ENCODE measurements around the gene YPEL1.

The YPEL1 gene, protein sequence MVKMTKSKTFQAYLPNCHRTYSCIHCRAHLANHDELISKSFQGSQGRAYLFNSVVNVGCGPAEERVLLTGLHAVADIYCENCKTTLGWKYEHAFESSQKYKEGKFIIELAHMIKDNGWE

DNA sequence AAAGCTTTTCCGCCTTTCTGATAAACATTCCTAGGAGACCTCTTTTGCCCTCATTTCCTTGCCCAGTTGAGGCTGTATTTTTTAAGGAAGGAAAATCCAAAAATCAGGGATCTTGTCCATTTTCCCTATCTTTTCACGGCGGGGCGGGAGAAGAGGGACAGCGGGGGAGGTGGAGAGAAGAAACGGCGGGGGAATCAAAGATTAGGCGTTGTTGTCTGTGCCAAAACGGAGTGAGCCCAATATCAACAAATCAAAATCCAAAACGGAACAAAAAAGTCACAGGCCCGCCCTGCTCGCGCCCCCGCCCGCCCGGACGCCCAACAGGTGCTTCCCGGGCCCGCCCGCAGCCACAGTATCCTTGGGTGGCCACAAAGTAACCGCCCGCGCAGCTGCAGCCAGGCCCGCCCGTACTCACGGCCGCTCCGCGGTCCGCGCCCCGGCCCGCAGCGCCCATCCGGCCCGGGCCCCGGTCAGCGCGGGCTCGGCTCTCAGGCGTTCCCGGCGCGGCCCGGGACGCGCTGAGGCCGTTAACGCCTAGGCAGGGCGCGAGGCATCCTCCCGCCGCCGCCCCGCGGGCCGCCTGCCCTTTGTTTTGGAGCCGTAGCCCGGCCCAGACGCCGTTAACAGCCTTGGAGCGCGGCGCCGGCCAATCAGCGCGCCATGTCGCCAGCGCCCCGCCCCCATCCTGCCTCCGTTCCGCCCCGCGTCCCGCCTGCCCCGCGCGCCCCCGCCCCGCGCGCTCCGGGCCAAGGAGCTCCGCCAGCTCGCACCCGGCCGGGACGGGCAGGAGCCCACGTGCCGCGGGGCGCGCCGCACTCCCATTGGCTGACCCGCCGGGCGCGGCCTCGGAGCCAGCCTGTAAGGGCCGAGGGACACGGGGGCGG is at the start of gene YPEL1:
Gene YPEL1 (minus strand): TSS at position 595 of the 884 bp plus-strand sequence. CDS start 25,050 bp downstream, outside the sequence.
- peak; percentile 84 to 87 for DNase-seq (ENCODE audit: low read depth in 2 of 2)

- DNase-seq (ENCODE audit: low read depth in 2 of 2) = no peak
These were observed 44.7 kb upstream of the YPEL1 start for GRCh38 chr22:21780259-21780658.

GRCh38 chr22:21779444-21779843 is 43.9 kb upstream of the YPEL1 start:
- no peak for DNase-seq (ENCODE audit: low read depth in 2 of 2)

GRCh38 chr22:21778705-21779363 is 43.2 kb upstream of the YPEL1 start:
- DNase-seq (ENCODE audit: low read depth in 2 of 2) = no peak

- DNase-seq (ENCODE audit: low read depth in 2 of 2) = no peak
These were observed 36.0 kb upstream of the YPEL1 start for GRCh38 chr22:21771631-21771976.

DNA sequence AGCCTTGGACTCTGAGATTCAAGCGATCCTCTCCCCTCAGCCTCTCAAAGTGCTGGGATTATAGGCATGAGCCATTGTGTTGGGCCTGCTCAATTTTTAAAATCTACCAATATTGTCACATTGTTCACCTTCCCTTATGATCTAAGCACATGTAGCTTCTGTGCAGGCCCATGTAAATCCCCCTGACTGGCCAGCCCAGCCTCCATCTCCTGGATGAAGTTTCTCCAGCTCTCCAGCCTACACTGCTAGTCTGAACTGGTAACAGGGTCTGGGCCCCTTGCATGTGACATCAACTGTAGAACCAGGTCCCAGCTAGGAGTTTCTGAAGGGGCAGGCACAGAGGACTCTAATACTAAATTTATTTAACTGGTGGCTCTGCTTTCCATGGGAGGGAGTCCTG is 32.8 kb upstream of the YPEL1 start:
- DNase-seq (ENCODE audit: low read depth in 2 of 2) = no peak

- peak in 1 of 2 experiments; percentile 45 for DNase-seq (ENCODE audit: low read depth in 2 of 2)
These were observed 31.3 kb upstream of the YPEL1 start for GRCh38 chr22:21766691-21767462.

GRCh38 chr22:21765909-21766529 is 30.4 kb upstream of the YPEL1 start:
- no peak for DNase-seq (ENCODE audit: low read depth in 2 of 2)

GRCh38 chr22:21764038-21764804 is 28.6 kb upstream of the YPEL1 start:
- peak in 1 of 2 experiments; percentile 20 for DNase-seq (ENCODE audit: low read depth in 2 of 2)

GRCh38 chr22:21762712-21763581 is 27.4 kb upstream of the YPEL1 start:
- DNase-seq (ENCODE audit: low read depth in 2 of 2) = peak in 1 of 2 experiments; percentile 28

- no peak for DNase-seq (ENCODE audit: low read depth in 2 of 2)
These were observed 26.5 kb upstream of the YPEL1 start for GRCh38 chr22:21761994-21762680.

DNA sequence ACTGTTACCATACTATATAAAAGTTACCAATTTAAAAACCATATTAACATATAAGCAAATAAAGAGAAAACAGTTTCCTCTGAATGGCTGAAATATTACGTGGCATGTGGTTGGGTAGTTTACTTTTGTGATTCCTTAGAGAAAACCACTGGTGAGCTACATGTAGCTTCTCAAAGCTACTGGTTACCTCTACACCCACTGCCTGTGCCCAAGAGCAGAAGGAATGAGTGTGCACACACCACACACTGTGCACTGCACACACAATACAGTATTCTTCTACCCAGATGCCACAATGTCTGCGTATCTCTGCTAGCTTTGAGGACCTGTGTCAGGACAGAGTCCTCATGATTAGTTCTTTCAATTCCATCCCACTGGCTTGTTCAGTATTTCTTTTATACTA is 25.5 kb upstream of the YPEL1 start:
- no peak for DNase-seq (ENCODE audit: low read depth in 2 of 2)

DNA sequence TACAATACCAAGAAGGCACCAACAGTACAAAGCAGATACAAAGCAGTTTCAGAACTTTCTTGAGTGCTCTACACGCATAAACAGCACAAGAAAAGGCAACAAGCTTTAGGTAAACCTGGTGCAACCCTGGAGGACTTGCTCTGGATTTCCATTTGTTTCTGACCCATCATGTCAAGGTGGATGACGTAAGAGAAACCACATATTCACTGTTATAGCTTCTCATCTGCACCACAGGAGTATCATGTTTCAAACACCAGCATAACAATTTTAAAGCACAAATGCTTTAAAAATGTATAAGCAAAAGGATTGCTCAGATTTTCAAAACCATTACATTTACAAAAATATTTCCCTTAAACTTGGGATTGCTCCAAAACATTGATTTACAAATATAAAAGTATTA is 25.0 kb upstream of the YPEL1 start:
- no peak for DNase-seq (ENCODE audit: low read depth in 2 of 2)

GRCh38 chr22:21759646-21760376 is 24.2 kb upstream of the YPEL1 start:
- DNase-seq (ENCODE audit: low read depth in 2 of 2) = no peak

- no peak for DNase-seq (ENCODE audit: low read depth in 2 of 2)
These were observed 23.5 kb upstream of the YPEL1 start for GRCh38 chr22:21759093-21759492.

DNA sequence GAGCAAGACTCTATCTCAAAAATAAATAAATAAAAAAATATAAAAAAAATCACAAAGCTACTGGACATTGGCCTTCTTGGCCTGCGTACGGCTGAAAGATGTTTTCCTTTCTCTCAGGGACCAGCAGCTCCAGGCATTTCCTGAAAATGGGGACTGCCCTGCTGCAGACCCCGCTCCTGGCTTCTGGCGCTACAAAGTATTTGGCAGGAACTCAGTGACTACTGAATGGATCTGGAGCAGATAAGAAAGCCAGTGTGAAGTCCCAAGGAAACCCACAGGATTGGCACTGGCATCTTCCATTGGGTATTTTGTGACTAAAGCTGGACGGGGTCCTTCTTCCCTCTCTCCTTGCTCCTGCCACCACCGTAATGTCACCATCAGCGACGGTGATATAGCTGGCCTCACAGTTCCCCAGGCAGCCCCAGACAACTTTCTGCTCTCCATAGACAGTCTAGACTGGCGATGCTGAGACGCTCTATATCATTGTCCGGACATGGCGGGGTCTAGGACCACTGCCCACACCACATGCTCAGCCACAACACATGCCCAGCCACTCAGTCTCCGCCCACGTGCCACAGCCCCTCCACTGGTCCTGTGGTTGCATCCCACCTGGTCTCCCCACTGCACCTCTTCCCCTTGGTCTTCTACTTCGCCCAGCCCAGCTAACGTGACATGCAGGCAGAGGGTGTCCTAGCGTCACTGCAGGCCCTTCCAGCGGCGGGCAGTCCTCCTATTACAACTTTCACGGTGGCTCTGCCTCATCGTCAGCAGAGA is 22.7 kb upstream of the YPEL1 start:
- DNase-seq (ENCODE audit: low read depth in 2 of 2) = no peak

GRCh38 chr22:21755851-21756284 is 20.3 kb upstream of the YPEL1 start:
- DNase-seq (ENCODE audit: low read depth in 2 of 2) = no peak

- no peak for DNase-seq (ENCODE audit: low read depth in 2 of 2)
These were observed 18.9 kb upstream of the YPEL1 start for GRCh38 chr22:21754523-21754922.
